ENCODE data around the gene BICC1.

Gene BICC1

DNA sequence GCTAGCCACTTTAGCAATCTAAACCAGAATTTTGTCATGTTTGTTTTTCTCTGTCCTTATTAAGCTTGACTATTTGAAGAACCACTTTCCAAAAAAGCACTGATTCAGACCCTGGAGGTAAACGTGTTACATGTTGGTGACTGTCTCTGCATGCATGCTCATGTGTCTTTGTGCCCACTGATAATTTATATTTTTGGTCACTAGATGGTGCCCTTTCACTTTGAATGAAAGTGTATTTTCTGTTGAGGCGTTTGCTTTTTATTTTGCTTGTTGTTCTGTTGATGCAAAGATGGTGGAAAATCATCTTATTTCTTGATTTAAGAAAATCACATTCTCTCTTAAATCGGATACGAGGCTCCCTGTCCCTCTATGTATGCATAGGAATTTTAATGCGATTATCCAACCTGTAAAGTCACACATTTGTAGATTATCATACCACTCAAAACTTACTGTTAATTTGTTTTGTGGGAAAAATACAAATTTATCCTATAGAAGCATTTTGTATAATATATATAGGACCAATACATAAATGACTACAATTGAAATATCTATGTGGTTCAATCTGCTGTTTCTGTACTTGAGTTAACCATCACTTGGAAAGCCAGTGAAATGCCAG is 269.3 kb downstream of the BICC1 start:
- TF ChIP-seq POLR2A (IDR thresholded peaks at IDR 0.05; ENCODE audit: extremely low read depth, insufficient read length), result no peak
- TF ChIP-seq, protein P1, sequence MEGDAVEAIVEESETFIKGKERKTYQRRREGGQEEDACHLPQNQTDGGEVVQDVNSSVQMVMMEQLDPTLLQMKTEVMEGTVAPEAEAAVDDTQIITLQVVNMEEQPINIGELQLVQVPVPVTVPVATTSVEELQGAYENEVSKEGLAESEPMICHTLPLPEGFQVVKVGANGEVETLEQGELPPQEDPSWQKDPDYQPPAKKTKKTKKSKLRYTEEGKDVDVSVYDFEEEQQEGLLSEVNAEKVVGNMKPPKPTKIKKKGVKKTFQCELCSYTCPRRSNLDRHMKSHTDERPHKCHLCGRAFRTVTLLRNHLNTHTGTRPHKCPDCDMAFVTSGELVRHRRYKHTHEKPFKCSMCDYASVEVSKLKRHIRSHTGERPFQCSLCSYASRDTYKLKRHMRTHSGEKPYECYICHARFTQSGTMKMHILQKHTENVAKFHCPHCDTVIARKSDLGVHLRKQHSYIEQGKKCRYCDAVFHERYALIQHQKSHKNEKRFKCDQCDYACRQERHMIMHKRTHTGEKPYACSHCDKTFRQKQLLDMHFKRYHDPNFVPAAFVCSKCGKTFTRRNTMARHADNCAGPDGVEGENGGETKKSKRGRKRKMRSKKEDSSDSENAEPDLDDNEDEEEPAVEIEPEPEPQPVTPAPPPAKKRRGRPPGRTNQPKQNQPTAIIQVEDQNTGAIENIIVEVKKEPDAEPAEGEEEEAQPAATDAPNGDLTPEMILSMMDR (IDR thresholded peaks at IDR 0.05; ENCODE audit: low read depth, low read length), result peak; percentile 33
- no peak overlapping the region for H3K4me3 ChIP-seq (ENCODE audit: low read depth, low read length)
- DNase-seq (ENCODE audit: low read depth), result peak; percentile 44

DNA sequence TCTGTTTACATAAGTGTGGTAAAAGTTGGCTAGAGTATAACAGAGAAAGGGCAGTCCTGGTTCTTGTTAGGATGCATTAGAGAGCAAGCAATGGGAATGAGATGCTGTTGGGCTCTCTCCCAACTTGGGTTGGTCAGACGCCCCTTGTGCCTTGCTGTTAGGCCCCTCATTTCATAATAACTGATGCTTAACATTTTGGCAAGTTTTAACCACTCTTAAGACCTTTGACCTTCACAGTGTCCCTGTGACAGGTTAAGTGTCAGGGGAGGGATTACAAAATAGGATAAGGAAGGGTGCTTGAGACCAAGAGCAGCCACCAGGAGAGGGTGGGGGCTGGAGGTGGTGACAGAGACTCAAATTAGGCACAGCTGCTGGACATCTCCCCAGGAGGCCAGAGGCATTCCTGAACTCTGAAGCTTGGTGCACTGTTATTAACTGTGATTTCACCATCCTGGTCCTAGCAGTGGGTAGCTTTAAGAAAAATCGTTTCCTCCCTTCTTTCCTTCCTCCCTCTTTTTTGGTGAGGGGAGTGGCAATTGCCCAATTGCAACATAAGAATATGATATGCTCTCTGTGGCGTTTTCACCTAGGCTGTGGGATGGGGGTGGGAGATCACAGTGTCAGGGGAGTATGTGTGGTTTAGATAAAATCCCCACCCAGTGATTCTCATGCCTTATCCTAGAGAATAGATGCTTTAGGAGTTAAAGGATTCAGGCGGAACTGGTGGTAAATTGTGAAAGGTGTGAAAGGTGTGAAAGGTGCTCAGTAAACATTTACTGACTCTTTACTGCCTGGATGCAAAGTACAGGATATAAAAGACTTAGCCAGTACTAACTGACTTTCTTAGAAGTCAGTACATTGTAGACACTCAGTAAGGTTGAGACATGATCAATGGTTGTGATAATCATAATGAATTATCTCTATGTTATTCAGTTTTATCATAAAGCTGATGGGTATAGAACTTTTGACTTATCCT is 270.5 kb downstream of the BICC1 start:
- TF ChIP-seq MYC (IDR thresholded peaks at IDR 0.05; ENCODE audit: low read depth, low read length), result no peak
- TF ChIP-seq, protein P1 (IDR thresholded peaks at IDR 0.05; ENCODE audit: low read depth, low read length), result no peak
- TF ChIP-seq POLR2A (IDR thresholded peaks at IDR 0.05; ENCODE audit: extremely low read depth, insufficient read length), result no peak
- TF ChIP-seq, protein P2, sequence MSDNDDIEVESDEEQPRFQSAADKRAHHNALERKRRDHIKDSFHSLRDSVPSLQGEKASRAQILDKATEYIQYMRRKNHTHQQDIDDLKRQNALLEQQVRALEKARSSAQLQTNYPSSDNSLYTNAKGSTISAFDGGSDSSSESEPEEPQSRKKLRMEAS (IDR thresholded peaks at IDR 0.05; ENCODE audit: low read depth, low read length), result no peak
- H3K4me3 ChIP-seq (ENCODE audit: low read depth, low read length), result no peak overlapping the region
- no peak for DNase-seq (ENCODE audit: low read depth)

DNA sequence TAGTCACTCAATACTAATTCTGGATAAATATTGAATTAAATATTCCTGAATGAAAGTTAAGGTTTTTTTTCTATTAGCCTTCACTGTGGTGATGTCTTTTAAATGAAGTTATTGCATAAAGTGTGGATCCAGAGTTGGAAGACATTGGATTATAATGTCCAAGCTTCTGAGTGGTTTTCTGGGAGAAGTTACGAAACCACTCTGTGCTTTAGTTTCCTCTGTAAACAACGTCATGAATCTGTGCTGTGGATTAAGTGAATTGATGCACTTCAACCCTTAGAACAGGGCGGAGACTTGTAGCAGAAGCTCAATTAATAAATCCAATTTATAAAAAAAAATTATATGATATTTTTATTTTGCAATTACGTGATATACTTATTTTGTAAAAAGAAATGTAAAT is 271.7 kb downstream of the BICC1 start:
- no peak for DNase-seq (ENCODE audit: low read depth)
- H3K4me3 ChIP-seq (ENCODE audit: low read depth, low read length), result no peak overlapping the region
- TF ChIP-seq, protein P2 (IDR thresholded peaks at IDR 0.05; ENCODE audit: low read depth, low read length), result no peak
- TF ChIP-seq POLR2A (IDR thresholded peaks at IDR 0.05; ENCODE audit: extremely low read depth, insufficient read length), result no peak
- TF ChIP-seq, protein P1 (IDR thresholded peaks at IDR 0.05; ENCODE audit: low read depth, low read length), result no peak
- no peak for TF ChIP-seq MYC (IDR thresholded peaks at IDR 0.05; ENCODE audit: low read depth, low read length)

DNA sequence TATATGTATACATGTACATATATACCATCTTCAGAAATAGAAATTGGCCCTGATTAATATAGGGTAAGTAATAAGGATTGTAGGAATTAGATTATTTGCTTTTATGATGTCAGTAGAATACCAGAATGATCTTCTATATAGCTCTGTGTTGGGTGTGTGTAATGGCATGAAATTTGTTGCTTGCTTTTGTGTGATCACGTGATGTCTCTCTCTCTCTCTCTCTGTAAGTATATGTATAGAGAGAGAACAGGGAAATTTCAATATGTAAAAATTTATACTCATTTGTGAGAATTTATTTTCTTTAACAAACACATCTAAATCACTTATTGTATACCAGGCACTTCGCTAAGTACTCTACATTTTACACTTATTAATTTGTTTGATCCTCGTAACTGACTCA is 272.7 kb downstream of the BICC1 start:
- no peak for DNase-seq (ENCODE audit: low read depth)
- TF ChIP-seq, protein P1 (IDR thresholded peaks at IDR 0.05; ENCODE audit: low read depth, low read length), result no peak
- TF ChIP-seq MYC (IDR thresholded peaks at IDR 0.05; ENCODE audit: low read depth, low read length) (no peak), POLR2A (IDR thresholded peaks at IDR 0.05; ENCODE audit: extremely low read depth, insufficient read length) (no peak)
- TF ChIP-seq, protein P2 (IDR thresholded peaks at IDR 0.05; ENCODE audit: low read depth, low read length), result no peak
- H3K4me3 ChIP-seq (ENCODE audit: low read depth, low read length), result no peak overlapping the region

DNA sequence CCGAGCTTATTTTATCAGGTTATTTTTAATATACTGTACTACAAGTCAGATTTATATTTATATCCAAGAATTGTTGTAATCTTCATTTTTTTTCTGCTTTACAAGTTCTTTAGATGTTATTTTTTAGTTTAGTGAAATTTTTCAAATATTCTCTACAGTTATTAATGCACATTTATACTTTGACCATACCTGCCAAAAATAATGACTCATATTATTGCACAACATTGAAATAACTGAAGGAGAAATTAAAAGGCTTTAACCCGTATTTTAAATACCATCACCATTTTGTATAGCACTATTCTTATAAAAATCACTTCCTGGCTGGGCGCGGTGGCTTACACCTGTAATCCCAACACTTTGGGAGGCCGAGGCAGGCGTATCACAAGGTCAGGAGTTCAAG is 278.5 kb downstream of the BICC1 start:
- TF ChIP-seq, protein P1 (IDR thresholded peaks at IDR 0.05; ENCODE audit: low read depth, low read length), result no peak
- no peak for TF ChIP-seq POLR2A (IDR thresholded peaks at IDR 0.05; ENCODE audit: extremely low read depth, insufficient read length)
- TF ChIP-seq, protein P2 (IDR thresholded peaks at IDR 0.05; ENCODE audit: low read depth, low read length), result no peak
- TF ChIP-seq MYC (IDR thresholded peaks at IDR 0.05; ENCODE audit: low read depth, low read length), result no peak
- no peak for DNase-seq (ENCODE audit: low read depth)

More for the DNA sequence above, 278.5 kb downstream of the BICC1 start:
- no peak overlapping the region for H3K4me3 ChIP-seq (ENCODE audit: low read depth, low read length)
